ENCODE results near the gene TECPR2.
"Not testable (repeated sequence)": the region's sequence is repeated elsewhere in the genome, so short reads cannot be mapped to it uniquely, and the experiment has no call there.

The TECPR2 gene

GRCh38 chr14:102511538-102511937 is 148.8 kb downstream of the TECPR2 start:
- no peak for DNase-seq

- no peak for DNase-seq
Observed at GRCh38 chr14:102512793-102513300, 150.1 kb downstream of the TECPR2 start.

DNA sequence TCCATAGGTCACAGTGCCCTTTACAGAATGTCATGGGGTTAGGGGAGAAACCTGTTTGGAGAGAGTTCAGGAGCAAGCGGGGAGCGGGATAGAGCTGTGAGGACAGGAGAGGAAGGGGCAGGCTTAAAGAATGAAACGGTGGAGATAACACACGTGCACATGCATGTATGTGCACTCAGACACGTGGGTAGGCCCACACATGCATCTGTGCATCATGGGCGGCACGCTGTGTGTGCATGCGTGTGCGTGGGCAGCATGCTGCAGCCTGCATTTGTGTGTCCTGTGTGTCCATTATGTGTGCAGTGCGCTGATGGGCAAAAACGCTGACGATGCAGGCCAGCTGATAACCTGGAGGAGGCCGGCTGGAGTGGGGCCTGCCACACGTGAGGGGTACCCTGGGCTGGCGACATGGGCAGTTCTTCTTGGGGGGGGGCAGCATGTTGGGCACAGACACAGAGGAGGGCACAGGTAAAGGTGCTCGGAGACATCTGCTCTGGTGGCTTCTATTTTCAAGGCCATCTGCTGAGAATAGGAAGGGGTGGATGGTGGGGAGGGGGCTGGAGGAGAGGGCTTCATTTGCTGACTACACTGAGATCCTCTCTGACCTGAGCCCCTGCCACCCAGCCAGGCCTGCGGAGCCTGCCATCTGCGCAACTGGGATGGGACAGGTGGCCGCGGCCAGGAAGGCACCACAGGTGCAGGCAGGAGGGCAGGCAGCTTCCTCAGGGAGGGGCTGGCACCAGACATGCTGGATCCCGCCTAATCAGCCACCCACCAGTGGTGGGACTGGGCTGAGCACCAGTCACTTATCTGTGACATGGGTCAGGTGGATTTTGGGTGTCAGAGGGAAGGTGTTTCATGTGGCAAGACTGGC is 151.4 kb downstream of the TECPR2 start:
- DNase-seq: no peak

DNA sequence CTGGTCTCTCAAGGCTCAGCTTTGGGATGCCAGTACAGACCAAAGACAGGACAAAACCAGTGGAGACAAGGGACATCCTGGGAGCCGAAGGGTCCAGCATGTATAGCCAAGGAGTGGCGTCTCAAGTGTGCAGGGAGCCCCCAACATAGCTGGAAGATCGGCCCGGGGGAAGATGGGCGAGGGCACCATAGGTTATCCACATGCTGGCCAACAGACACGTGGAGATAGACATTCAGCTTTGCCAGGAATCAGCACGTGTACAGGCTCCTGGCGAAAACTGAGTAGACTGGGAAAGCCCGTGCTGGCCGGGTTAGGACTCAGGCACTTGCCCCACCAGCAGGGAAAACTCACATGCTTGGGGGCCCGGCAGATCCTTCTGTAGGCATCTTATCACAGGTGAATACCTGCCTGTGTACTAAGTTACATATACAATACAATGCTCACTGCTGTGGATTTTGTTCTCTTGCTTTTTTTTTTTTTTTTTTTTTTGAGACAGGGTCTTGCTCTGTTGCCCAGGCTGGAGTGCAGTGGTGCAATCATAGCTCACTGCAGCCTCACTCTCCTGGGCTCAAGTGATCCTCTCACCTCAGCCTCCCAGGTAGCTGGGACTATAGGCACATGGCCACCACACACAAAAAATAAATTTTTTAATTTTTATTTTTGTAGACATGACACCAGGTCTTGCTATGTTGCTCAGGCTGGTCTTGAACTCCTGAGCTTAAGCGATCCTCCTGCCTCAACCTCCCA is 152.4 kb downstream of the TECPR2 start:
- DNase-seq: no peak

DNA sequence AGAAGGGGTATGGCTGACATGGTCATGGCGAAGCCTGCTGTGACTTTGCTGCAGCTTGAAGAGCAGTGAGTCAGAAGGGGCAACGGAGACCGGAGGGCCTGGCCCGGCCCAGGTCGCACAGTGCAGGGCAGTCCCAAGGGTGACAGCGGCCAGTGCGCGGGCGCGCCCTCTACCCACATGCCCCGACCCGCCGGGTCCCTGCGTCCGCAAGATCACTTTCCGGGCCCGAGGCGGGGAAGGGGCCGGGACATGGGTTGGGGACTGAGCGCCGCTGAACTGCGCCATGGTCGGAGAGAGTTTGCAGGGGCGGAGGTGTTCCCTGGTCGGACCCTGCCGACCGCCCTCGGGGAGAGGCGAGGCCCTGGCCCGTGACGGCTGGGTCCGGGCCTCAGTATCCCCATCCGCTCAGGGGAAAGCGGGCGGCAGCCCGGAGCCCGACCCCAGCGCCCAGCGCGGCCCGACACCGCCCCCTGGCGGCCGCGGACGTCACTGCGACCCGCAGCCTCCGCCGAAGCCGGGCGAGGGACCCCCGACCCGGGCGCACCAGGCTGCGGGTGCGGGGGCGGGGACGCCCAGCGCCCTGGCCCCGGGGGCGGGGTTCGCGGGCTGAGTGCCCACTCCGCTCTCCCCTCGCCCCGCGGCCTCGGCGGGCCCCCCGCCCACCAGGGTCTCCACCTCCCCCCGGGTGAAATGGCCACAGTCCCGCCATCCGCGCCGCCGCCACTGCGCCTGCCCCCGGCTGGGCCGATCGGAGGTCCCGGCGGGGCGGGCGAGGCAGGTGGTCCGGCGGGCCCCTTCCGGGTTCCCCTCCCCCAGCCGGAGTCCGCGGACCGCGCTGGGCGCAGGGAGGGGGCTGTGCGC is 154.0 kb downstream of the TECPR2 start:
- DNase-seq: no peak

DNA sequence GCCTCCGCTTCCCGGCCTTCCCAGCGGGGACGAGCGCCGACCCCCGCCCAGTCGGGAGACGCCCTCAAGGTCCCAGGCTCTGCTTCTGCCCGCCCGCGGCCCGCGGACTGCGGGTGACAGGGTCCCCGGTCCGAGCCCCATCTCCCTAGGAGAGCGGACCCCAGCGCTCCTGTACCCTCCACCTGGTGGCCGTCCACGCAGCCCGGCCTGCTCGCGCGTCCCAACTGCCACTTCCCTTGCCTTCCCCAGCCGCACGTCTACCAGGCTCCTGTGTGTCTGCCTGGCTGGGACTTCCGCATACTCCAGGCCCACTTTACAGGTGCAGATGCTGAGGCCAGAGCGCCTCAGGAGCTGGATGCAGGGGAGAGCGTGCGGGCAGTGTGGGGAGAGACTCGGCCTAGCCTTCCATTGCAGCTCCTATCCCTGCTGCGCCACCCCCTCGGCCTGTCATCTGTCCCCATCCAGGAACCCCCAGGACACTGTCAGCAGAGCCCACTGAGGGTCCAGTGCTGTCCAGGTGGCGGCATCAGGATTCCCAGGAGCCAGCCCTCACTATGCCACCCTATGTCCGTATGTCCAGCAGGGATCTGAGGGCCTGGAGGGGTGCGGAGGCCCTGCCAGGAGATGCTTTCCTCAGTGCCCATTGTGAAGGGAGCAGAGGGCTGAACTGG is 154.8 kb downstream of the TECPR2 start:
- no peak for DNase-seq

GRCh38 chr14:102518063-102518648 is 155.4 kb downstream of the TECPR2 start:
- no peak for DNase-seq

DNA sequence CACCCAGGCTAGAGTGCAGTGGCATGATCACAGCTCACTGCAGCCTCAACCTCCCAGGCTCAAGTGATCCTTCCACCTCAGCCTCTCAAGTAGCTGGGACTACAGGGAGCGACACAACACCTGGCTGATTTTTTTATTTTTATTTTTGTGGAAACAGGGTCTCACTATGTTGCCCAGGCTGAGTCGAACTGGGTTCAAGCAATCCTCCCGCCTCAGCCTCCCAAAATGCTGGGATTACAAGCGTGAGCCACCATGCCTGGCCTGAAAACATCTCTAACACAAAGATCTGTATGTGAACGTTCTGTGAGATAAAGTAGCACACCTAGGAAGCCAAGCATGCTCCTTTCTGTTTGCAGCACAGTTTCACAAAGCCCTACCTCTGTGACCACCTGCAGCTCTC is 157.0 kb downstream of the TECPR2 start:
- not testable (repeated sequence) for DNase-seq

- DNase-seq: no peak
Observed at GRCh38 chr14:102523200-102523568, 160.4 kb downstream of the TECPR2 start.

- DNase-seq: no peak
Observed at GRCh38 chr14:102523569-102524450, 161.1 kb downstream of the TECPR2 start.

GRCh38 chr14:102524451-102525218 is 161.9 kb downstream of the TECPR2 start:
- DNase-seq: peak; percentile 100

DNA sequence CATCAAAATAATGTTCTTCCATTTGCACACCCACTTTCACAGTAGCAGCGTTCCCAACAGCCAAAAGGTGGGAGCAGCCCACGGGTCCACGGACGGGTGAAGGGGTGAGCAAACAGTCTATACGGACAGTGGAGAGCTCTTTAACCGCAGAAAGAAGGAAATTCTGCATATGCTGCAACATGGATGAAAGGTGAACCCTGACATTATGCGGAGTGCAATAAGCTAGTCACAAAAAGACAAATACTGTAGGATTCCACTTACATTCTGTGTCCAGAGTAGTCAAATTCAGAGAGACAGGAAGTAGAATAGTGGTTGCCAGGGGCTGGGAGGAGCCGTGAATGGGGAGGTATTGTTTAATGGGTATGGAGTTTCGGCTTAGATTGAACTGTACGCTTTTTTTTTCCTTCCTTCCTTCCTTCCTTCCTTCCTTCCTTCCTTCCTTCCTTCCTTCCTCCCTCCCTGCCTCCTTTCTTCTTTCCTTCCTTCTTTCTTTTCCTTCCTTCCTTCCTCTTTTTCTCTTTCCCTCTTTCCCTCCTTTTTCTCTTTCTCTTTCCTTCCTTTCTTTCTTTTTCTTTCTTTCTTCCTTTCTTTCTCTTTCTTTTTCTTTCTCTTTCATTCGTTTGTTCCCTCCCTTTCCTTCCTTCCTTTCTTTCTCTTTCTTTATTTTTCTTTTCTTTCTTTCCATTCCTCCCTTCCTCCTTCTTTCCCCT is 162.6 kb downstream of the TECPR2 start:
- peak; percentile 97 for DNase-seq

- no peak for DNase-seq
Observed at GRCh38 chr14:102525929-102526497, 163.3 kb downstream of the TECPR2 start.

DNA sequence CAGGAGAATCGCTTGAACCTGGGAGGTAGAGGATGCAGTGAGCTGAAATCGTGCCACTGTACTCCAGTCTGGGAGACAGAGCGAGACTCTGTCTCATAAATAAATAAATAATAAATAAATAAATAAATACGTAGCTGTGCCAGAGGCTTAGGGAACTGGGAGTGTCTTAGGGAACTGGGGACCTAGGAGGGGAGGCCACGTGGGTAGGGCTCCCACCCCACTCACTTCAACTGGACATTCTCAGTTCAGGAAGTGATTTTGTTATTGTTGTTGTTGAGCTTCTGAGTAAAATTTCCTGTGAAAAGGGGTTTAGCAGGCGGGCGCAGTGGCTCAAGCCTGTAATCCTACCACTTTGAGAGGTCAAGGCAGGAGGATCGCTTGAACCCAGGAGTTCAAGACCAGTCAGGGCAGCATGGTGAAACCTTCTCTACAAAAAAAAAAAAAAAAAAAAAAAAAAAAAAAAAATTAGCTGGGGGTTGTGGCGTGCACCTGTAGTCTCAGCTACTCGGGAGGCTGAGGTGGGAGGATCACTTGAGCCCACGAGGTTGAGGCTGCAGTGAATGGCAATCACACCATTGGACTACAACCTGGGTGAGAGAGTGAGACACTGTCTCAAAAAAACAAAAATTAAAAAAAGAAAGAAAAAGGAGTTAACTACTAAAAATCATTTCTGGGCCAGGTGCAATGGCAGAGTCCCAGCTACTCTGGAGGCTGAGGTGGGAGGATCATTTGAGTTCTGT is 165.9 kb downstream of the TECPR2 start:
- DNase-seq: no peak

DNA sequence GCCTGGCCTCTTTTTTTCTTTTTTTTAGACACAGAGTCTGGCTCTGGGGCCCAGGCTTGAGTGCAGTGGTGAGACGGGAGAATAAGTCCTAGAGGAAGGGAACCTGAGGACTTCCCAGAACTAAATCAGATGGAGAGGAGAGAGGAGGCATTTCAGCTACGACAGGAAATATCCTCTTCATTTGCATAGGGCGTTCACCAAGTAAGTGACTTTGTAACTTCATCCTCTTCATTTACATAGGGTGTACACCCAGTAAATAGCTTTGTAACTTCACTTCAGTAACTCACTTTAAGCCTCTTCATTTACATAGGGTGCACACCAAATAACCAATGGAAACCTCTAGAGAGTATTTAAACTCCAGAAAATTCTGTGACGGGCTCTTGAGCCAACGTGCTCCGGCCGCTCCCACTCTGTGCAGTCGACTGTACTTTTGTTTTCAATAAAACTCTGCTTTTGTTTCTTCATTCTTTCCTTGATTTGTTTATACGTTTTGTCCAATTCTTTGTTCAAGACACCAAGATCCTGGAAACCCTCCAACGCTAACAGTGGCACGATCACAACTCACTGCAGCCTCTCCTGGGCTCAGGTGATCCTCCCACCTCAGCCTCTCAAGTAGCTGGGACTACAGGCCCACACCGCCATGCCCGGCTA is 168.2 kb downstream of the TECPR2 start:
- no peak for DNase-seq

- DNase-seq: no peak
Observed at GRCh38 chr14:102532204-102532658, 169.5 kb downstream of the TECPR2 start.

- no peak for DNase-seq
Observed at GRCh38 chr14:102537981-102538601, 175.3 kb downstream of the TECPR2 start.

All from NCI-H1694 (cell line).